ENCODE data around the gene JDP2.

Gene JDP2

DNA sequence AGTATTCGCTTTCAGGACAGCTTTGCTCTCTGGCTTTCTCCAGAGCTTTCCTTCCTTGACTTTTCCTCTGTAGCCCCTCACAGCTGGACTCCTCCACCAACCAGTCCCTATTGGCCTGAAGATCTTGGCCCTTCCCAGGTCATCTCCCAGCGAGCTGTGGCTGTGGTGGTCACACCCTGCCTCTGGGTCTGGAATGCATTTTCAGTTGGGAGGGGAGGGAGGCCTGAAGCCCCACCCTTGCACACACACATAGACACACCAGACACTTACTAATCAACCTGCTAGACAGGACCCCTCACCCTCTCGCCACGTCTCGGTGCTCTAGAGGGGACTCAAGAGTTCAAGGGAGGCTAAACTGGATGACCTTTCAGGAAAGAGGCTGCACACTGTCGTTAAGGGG, 13.9 kb downstream of the JDP2 start:
- Histone ChIP-seq H3K4me1 (ENCODE audit: low read depth, poor library complexity, severe bottlenecking) (no peaks in the 10 kb centered on the region), H4K20me1 (ENCODE audit: insufficient read depth) (no peaks in the 10 kb centered on the region), H3K27ac (no peak overlapping the region), H3K9ac (no peak overlapping the region), H3K4me2 (no peak overlapping the region), H3K4me3 (IDR thresholded peaks at IDR 0.05; ENCODE audit: insufficient read depth, low read depth, low read length) (no peak overlapping the region), H3K79me2 (ENCODE audit: insufficient read depth, low read depth) (no peaks in the 10 kb centered on the region), H3K27me3 (ENCODE audit: insufficient read depth, low read depth) (no peaks in the 10 kb centered on the region), H3K36me3 (ENCODE audit: insufficient read depth) (no peaks in the 10 kb centered on the region), H2AFZ (ENCODE audit: low read depth) (no peak overlapping the region)
- TF ChIP-seq, protein P1, sequence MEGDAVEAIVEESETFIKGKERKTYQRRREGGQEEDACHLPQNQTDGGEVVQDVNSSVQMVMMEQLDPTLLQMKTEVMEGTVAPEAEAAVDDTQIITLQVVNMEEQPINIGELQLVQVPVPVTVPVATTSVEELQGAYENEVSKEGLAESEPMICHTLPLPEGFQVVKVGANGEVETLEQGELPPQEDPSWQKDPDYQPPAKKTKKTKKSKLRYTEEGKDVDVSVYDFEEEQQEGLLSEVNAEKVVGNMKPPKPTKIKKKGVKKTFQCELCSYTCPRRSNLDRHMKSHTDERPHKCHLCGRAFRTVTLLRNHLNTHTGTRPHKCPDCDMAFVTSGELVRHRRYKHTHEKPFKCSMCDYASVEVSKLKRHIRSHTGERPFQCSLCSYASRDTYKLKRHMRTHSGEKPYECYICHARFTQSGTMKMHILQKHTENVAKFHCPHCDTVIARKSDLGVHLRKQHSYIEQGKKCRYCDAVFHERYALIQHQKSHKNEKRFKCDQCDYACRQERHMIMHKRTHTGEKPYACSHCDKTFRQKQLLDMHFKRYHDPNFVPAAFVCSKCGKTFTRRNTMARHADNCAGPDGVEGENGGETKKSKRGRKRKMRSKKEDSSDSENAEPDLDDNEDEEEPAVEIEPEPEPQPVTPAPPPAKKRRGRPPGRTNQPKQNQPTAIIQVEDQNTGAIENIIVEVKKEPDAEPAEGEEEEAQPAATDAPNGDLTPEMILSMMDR (conservative IDR thresholded peaks at IDR 0.05; ENCODE audit: low read depth, low read length): no peak

DNA sequence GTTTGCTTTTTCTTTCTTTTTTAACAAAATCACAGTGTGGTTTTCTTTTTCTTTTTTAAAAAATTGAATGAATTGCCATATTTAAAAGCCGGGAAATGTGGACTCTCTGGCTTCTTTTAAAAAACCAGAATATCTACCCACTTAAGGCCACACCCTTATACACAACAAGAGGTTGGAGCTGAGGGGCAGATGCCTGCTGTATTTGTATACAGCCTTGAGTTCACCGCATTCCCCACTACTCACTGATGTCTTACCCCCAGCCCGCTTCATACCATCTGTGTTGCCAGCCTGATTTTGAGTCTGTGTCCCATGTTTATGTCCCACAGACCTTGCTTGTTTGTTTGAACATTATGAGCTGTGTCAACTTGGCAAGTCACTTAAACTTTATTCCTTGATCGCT, 14.3 kb downstream of the JDP2 start:
- Histone ChIP-seq H3K4me2 (no peak overlapping the region), H2AFZ (ENCODE audit: low read depth) (no peak overlapping the region), H3K36me3 (ENCODE audit: insufficient read depth) (no peaks in the 10 kb centered on the region), H3K9ac (no peak overlapping the region), H3K79me2 (ENCODE audit: insufficient read depth, low read depth) (no peaks in the 10 kb centered on the region), H4K20me1 (ENCODE audit: insufficient read depth) (no peaks in the 10 kb centered on the region), H3K27me3 (ENCODE audit: insufficient read depth, low read depth) (no peaks in the 10 kb centered on the region), H3K4me1 (ENCODE audit: low read depth, poor library complexity, severe bottlenecking) (no peaks in the 10 kb centered on the region), H3K27ac (no peak overlapping the region), H3K4me3 (IDR thresholded peaks at IDR 0.05; ENCODE audit: insufficient read depth, low read depth, low read length) (no peak overlapping the region)
- TF ChIP-seq, protein P1 (conservative IDR thresholded peaks at IDR 0.05; ENCODE audit: low read depth, low read length): no peak

DNA sequence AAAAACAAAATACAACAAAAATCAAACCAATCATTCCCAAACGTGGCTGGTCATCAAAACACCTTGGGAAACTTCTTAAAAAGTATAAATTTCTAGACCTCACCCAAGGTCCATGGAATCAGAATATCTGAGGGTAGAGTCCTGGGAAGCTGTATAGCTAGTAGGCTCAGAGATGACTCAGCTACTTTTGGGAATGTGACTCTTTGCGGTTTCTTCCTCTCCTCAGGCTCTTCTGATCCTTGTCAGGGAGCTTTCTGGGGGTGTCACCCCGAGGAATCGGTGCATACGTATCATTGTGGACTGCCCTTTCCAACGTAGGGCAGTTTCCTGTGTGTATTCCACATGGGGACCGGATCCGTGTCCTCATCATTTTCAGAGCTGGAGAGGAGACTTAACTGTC, 14.8 kb downstream of the JDP2 start:
- no peaks in the 10 kb centered on the region for H3K36me3 ChIP-seq (ENCODE audit: insufficient read depth)
- no peaks in the 10 kb centered on the region for H3K79me2 ChIP-seq (ENCODE audit: insufficient read depth, low read depth)

DNA sequence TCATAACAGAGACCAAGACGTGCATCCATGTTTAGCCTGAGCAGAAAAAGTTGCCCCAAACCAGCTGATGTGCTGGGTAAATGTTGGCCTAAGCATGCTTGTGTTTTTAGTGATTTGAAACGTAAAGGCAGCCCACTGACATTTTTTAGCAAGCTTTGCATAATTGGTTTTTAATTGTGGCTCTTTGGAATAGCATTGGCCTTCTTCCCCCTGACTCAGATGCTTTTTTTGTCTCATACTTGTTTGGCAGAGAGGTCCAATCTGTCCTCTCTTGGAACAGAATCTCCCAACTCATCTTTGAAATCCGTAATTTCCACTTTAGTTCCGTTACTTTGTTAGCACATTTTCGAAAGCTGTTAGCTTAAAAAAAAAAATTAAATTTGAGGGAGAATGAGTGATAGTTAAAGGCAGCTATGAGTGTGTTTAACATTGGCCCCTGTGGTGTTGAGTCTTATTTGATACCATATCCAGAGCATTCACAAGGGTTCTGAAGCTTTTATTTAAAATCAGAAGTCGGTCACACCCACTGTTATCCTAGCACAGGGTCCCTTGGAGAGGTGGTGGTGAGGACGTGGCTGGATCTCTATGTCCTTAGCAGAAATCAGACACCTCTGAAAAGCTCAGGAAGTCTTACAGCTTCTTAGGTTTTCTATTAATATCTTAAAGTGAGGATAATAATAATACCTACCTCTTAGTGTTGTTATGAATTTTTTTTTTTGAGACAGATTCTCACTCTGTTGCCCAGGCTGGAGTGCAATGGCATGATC, 15.6 kb downstream of the JDP2 start:
- no peak overlapping the region for H3K27ac ChIP-seq
- H3K36me3 ChIP-seq (ENCODE audit: insufficient read depth): no peaks in the 10 kb centered on the region

More for the DNA sequence above, 14.8 kb downstream of the JDP2 start:
- no peak overlapping the region for H3K4me2 ChIP-seq
- H2AFZ ChIP-seq (ENCODE audit: low read depth): no peak overlapping the region
- H3K4me3 ChIP-seq (IDR thresholded peaks at IDR 0.05; ENCODE audit: insufficient read depth, low read depth, low read length): no peak overlapping the region
- no peaks in the 10 kb centered on the region for H4K20me1 ChIP-seq (ENCODE audit: insufficient read depth)
- H3K27ac ChIP-seq: no peak overlapping the region
- H3K4me1 ChIP-seq (ENCODE audit: low read depth, poor library complexity, severe bottlenecking): no peaks in the 10 kb centered on the region
- TF ChIP-seq, protein P1 (conservative IDR thresholded peaks at IDR 0.05; ENCODE audit: low read depth, low read length): no peak
- no peaks in the 10 kb centered on the region for H3K27me3 ChIP-seq (ENCODE audit: insufficient read depth, low read depth)
- no peak overlapping the region for H3K9ac ChIP-seq

More for the DNA sequence above, 15.6 kb downstream of the JDP2 start:
- H3K4me1 ChIP-seq (ENCODE audit: low read depth, poor library complexity, severe bottlenecking): no peaks in the 10 kb centered on the region
- no peak overlapping the region for H2AFZ ChIP-seq (ENCODE audit: low read depth)
- H3K4me3 ChIP-seq (IDR thresholded peaks at IDR 0.05; ENCODE audit: insufficient read depth, low read depth, low read length): no peak overlapping the region
- H3K27me3 ChIP-seq (ENCODE audit: insufficient read depth, low read depth): no peaks in the 10 kb centered on the region
- H3K9ac ChIP-seq: no peak overlapping the region
- no peak overlapping the region for H3K4me2 ChIP-seq
- no peaks in the 10 kb centered on the region for H3K79me2 ChIP-seq (ENCODE audit: insufficient read depth, low read depth)
- no peaks in the 10 kb centered on the region for H4K20me1 ChIP-seq (ENCODE audit: insufficient read depth)
- TF ChIP-seq, protein P1 (conservative IDR thresholded peaks at IDR 0.05; ENCODE audit: low read depth, low read length): no peak

Data from KMS-11 (cell line).